ENCODE data around the gene PPARG. TPM values are rescaled to one million over a fixed set of nuclear protein-coding genes. Genes with fewer than 3 reads are reported as not detected.
A peak's percentile ranks its signal among the peaks of the same experiment; 100 is the strongest.
"Not testable (repeated sequence)": the region's sequence is repeated elsewhere in the genome, so short reads cannot be mapped to it uniquely, and the experiment has no call there.

PPARG gene
- total and polyA plus RNA-seq, 8 donors = 0.88 to 6.2 (median 2.2) TPM

DNA sequence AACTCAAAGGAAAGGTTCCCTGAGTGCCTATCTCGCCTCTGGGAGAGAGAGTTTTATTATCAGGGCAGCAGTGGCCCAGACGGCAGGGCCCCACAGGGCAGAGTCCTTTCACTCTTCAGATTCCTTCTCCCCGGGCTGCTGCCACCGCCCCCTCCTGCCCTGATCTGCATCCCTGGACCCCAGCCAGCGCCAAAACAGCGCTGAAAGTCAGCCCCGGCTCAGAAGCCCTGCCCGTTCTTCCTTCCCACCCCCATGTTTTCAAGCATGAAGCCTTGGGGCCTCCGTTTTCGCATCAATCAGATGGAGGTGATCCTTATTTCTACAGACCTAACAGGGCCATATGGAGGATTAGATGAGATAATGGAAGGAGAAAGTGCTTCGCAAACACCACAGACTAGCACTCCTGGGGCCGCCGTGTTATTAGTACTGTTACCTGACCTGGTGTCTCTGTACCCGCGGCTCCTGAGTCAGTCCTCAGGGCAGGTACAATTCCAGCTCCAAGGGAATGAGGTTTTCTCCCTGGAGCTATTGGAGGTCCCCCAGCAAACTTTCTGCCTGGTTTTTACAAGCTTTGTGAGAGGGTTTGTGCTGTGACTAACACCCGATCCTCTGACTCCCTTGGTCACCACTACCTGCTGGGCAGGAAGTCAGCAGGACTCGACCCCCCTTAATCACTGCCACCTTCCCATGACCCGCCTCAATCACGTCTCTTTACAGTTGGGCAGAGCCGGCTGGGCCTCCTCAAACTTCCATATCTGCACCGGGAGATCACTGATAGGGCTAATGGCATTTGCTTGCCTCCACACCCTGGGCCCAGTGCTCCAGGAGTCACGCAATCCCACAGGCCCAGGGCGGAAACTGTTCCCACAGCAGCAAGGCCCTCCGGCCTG is 156.0 kb downstream of the PPARG start:
- DNase-seq (no peak), ATAC-seq (peak in 2 of 4 donors; percentile 50 to 67), FAIRE-seq (no peak)
- intact Hi-C loops (cut with DNase I) = no loop called here
- H3K27ac ChIP-seq = no peak overlapping the region
- H3K9me3 ChIP-seq = no peaks in the 10 kb centered on the region
- no peaks in the 10 kb centered on the region for H3K27me3 ChIP-seq
- no peak overlapping the region for H3K4me3 ChIP-seq
- WGBS, 2 donors = 55 to 60% methylated on average over 24 of the region's 24 CpGs
- no peaks in the 10 kb centered on the region for H3K36me3 ChIP-seq
- no peaks in the 10 kb centered on the region for H3K4me1 ChIP-seq
- no peak for TF ChIP-seq CTCF (IDR thresholded peaks at IDR 0.05)

- H3K36me3 ChIP-seq = no peaks in the 10 kb centered on the region
- no peak overlapping the region for H3K4me3 ChIP-seq
- H3K27me3 ChIP-seq = no peaks in the 10 kb centered on the region
- WGBS, 2 donors = 75 to 90% methylated on average over 8 of the region's 8 CpGs
- no peaks in the 10 kb centered on the region for H3K4me1 ChIP-seq
- intact Hi-C loops (cut with DNase I) = no loop called here
- ATAC-seq = no peak
- DNase-seq = no peak
- no peak overlapping the region for H3K27ac ChIP-seq
- no peaks in the 10 kb centered on the region for H3K9me3 ChIP-seq
- no peak for TF ChIP-seq CTCF (IDR thresholded peaks at IDR 0.05)
- no peak for FAIRE-seq
These were observed 156.8 kb downstream of the PPARG start for GRCh38 chr3:12445523-12446240.

DNA sequence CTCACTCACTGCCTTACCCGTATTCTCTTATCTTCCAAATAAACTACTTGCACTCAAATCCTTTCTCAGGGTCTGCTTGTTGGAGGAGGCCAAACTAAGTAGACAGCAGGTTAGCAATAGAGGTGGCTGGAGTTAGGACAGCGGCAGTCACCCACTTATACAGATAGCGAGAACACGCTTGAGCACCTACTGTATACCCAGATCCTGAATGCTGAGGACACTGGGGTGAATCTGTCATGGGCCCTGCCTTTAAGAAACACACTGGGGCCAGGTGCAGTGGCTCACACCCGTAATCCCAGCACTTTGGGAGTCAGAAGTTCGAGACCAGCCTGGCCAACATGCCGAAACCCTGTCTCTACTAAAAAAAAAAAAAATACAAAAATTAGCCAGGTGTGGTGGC is 157.4 kb downstream of the PPARG start:
- intact Hi-C loops (cut with DNase I) = no loop called here
- FAIRE-seq (no peak), DNase-seq (no peak), ATAC-seq (no peak)
- H3K36me3 ChIP-seq = no peaks in the 10 kb centered on the region
- H3K4me3 ChIP-seq = no peak overlapping the region
- TF ChIP-seq CTCF (IDR thresholded peaks at IDR 0.05) = no peak
- H3K27me3 ChIP-seq = no peaks in the 10 kb centered on the region
- WGBS, 2 donors = 86 to 87% methylated on average over 7 of the region's 7 CpGs
- no peaks in the 10 kb centered on the region for H3K9me3 ChIP-seq
- no peak overlapping the region for H3K27ac ChIP-seq
- H3K4me1 ChIP-seq = no peaks in the 10 kb centered on the region

GRCh38 chr3:12447075-12447474 is 158.2 kb downstream of the PPARG start:
- DNase-seq (no peak), FAIRE-seq (no peak), ATAC-seq (no peak)
- H3K27ac ChIP-seq = no peak overlapping the region
- WGBS, 2 donors = 81 to 84% methylated on average over 4 of the region's 4 CpGs
- H3K9me3 ChIP-seq = no peaks in the 10 kb centered on the region
- H3K36me3 ChIP-seq = no peaks in the 10 kb centered on the region
- no peaks in the 10 kb centered on the region for H3K4me1 ChIP-seq
- intact Hi-C loops (cut with DNase I) = no loop called here
- no peak for TF ChIP-seq CTCF (IDR thresholded peaks at IDR 0.05)
- H3K4me3 ChIP-seq = no peak overlapping the region
- no peaks in the 10 kb centered on the region for H3K27me3 ChIP-seq

GRCh38 chr3:12448404-12449202 is 159.7 kb downstream of the PPARG start:
- H3K27me3 ChIP-seq; H3K9me3 ChIP-seq; FAIRE-seq; ATAC-seq; intact Hi-C loops (cut with DNase I); H3K4me3 ChIP-seq; H3K36me3 ChIP-seq; H3K4me1 ChIP-seq; H3K27ac ChIP-seq: not testable (repeated sequence)
- peak in 1 of 6 donors; percentile 27 for DNase-seq
- WGBS, 2 donors = 77 to 82% methylated on average over 4 of the region's 4 CpGs

All from pancreas (tissue), 10 donors.